Keratinocyte (primary cell): ENCODE measurements around the gene RHOT1. TPM values are rescaled to one million over a fixed set of nuclear protein-coding genes. Genes with fewer than 3 reads are reported as not detected.

Experiments used
- DNase-seq: peaks from one replicate; pipeline ENCODE4 v3.0.0-alpha.2; 2011; ENCODE audit warnings: low read depth, missing footprints, low spot score
- FAIRE-seq: peaks from 2 replicates; lab custom pipeline; 2011; peaks lifted over from hg19 to GRCh38; lab: Jason Lieb, UNC
- H2AFZ ChIP-seq: 2 replicates; pipeline ENCODE4 v1.6.0; 2012; ENCODE audit warnings: low read length, control low read depth, inconsistent platforms; ENCODE audit not compliant: control insufficient read depth
- H3K27ac ChIP-seq: 2 replicates; pipeline ENCODE4 v1.5.1; 2011; ENCODE audit warnings: low read length; ENCODE audit not compliant: control insufficient read depth, insufficient read depth
- H3K27me3 ChIP-seq: 3 replicates; pipeline ENCODE4 v1.6.0; 2011; ENCODE audit warnings: low read length; ENCODE audit not compliant: control insufficient read depth, insufficient read depth; ENCODE audit errors: extremely low read depth
- H3K36me3 ChIP-seq, 2 experiments: 2 replicates in 1 of 2; 3 replicates in 1 of 2; pipeline ENCODE4 v1.5.1; 2011; ENCODE audit warnings: low read length in 2 of 2, mild to moderate bottlenecking in 1 of 2; ENCODE audit not compliant: control insufficient read depth in 2 of 2, insufficient read depth in 2 of 2; ENCODE audit errors: extremely low read depth in 1 of 2
- H3K4me1 ChIP-seq: 3 replicates; pipeline ENCODE4 v1.5.1; 2011; ENCODE audit warnings: low read length; ENCODE audit not compliant: control insufficient read depth, insufficient read depth; ENCODE audit errors: extremely low read depth
- H3K4me2 ChIP-seq: 3 replicates; pipeline ENCODE4 v1.6.0; 2011; ENCODE audit warnings: low read depth, low read length; ENCODE audit not compliant: control insufficient read depth, insufficient read depth; ENCODE audit errors: extremely low read depth
- H3K4me3 ChIP-seq, 3 experiments: fragments of 200-600 bp in 1 of 3; sonication (generic) in 1 of 3; 2 replicates in 2 of 3; 3 replicates in 1 of 3; pipeline ENCODE4 v1.5.1; 2011 to 2016; ENCODE audit warnings: low read length in 3 of 3, mild to moderate bottlenecking in 3 of 3, control low read depth in 2 of 3, inconsistent platforms in 1 of 3, low read depth in 1 of 3, mixed read lengths in 1 of 3, mixed run types in 1 of 3, moderate library complexity in 1 of 3; ENCODE audit not compliant: control insufficient read depth in 2 of 3, insufficient read depth in 2 of 3; ENCODE audit errors: extremely low read depth in 1 of 3
- H3K79me2 ChIP-seq: 2 replicates; pipeline ENCODE4 v1.6.0; 2012; ENCODE audit warnings: low read length; ENCODE audit not compliant: control insufficient read depth, insufficient read depth
- H3K9ac ChIP-seq: 3 replicates; pipeline ENCODE4 v1.6.0; 2011; ENCODE audit warnings: low read length; ENCODE audit not compliant: control insufficient read depth, insufficient read depth; ENCODE audit errors: extremely low read depth
- H3K9me1 ChIP-seq: 3 replicates; pipeline ENCODE4 v1.6.0; 2011; ENCODE audit warnings: low read length; ENCODE audit not compliant: control insufficient read depth, insufficient read depth; ENCODE audit errors: extremely low read depth
- H3K9me3 ChIP-seq: 2 replicates; pipeline ENCODE4 v1.5.1; 2012; ENCODE audit warnings: low read depth, low read length; ENCODE audit not compliant: control insufficient read depth
- H4K20me1 ChIP-seq: 3 replicates; pipeline ENCODE4 v1.6.0; 2011; ENCODE audit warnings: low read length; ENCODE audit not compliant: control insufficient read depth, insufficient read depth; ENCODE audit errors: extremely low read depth
- CTCF ChIP-seq, 3 experiments: IDR thresholded peaks in 1 of 3; conservative IDR thresholded peaks in 1 of 3; optimal IDR thresholded peaks in 1 of 3; 2 replicates in 2 of 3; 3 replicates in 1 of 3; pipeline versions ENCODE3 to v1.5.1; 2011; ENCODE audit warnings: low read length in 3 of 3, mild to moderate bottlenecking in 3 of 3, moderate library complexity in 2 of 3, control low read depth in 1 of 3, inconsistent platforms in 1 of 3; ENCODE audit not compliant: insufficient read depth in 2 of 3; ENCODE audit errors: extremely low read depth in 1 of 3
- EZH2 ChIP-seq: IDR thresholded peaks from one replicate; pipeline ENCODE4 v1.6.1; 2012; ENCODE audit warnings: inconsistent platforms, mild to moderate bottlenecking, low read length, moderate library complexity
- dilution Hi-C: fragments of 300-500 bp; cut with MboI; formaldehyde crosslinking; loops from one replicate; pipeline ENCODE4 v1.7.0; 2020; ENCODE audit warnings: low sequenced_read_pairs; ENCODE audit not compliant: extremely low pct_ligation_motif_present
- polyA plus RNA-seq, 5 experiments: library from polyadenylated mRNA; depleted of rRNA in 3 of 5; stranded (reverse) in 3 of 5; stranded (forward) in 1 of 5; unstranded in 1 of 5; fragments of >200 nt; gene quantifications; 1 replicate in 1 of 5; 2 replicates in 3 of 5; 3 replicates in 1 of 5; pipeline versions ENCODE4 v1.2.1 to v1.2.3, GENCODE V29; 2011 to 2012; ENCODE audit warnings: missing spikeins in 2 of 5, low read depth in 1 of 5, low replicate concordance in 1 of 5

RHOT1 gene
- polyA plus RNA-seq, 1 donor (not counting 4 experiments of a cell fraction or from before 2014, with no cell fraction given): 50.4 TPM

DNA sequence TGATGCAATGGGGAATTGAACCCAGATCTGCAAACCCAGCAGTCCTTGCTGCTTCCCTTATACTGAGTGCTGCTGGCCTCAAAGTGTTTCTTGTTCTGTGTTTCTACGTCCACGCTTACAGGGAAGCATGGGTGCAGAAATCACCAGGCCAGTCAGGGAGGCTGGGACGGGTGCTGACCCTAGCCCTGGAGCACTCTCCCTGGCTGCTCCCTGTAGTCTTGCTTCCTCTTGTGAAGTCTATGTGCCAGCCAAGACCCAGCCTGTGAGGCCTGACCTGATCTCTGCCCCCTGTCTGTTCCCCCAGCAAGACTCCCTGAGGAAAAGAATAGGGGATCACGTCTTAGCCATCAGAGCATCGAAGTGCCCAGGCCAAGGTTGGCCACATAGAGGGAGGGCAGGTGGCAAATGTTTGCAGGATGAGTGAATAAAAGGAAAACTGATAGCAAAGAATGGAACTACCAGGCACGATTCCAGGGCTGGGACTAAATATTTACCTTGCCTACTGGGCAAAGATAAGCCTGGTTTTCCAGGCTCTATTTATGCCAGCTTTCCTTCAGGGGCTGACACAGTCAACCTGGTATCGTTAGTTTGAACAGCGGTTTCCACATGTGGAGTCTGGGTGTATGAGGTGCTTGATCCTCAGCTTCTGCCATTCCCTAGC lies 41.2 kb upstream of the RHOT1 start:
- Histone ChIP-seq H3K4me3 (no peak overlapping the region), H4K20me1 (no peaks in the 10 kb centered on the region), H3K4me2 (no peak overlapping the region), H2AFZ (no peak overlapping the region), H3K36me3 (no peaks in the 10 kb centered on the region), H3K79me2 (no peaks in the 10 kb centered on the region), H3K9me3 (no peaks in the 10 kb centered on the region), H3K27me3 (no peaks in the 10 kb centered on the region), H3K9ac (no peak overlapping the region), H3K27ac (no peak overlapping the region), H3K4me1 (no peaks in the 10 kb centered on the region), H3K9me1 (no peaks in the 10 kb centered on the region)
- dilution Hi-C loops: no loop called here
- no peak for FAIRE-seq
- DNase-seq: no peak
- TF ChIP-seq EZH2 (no peak), CTCF (optimal IDR thresholded peaks at IDR 0.05 in 1 of 3, IDR thresholded peaks at IDR 0.05 in 1 of 3, conservative IDR thresholded peaks at IDR 0.05 in 1 of 3; ENCODE audit: extremely low read depth in 1 of 3, insufficient read depth in 2 of 3, low read length in 3 of 3) (no peak)

GRCh38 chr17:32102172-32102571 lies 40.1 kb upstream of the RHOT1 start:
- peaks cover 3% of the 10 kb centered on the region for H3K4me1 ChIP-seq
- no peak overlapping the region for H2AFZ ChIP-seq
- dilution Hi-C loops: no loop called here
- no peaks in the 10 kb centered on the region for H3K36me3 ChIP-seq
- no peak overlapping the region for H3K27ac ChIP-seq
- no peaks in the 10 kb centered on the region for H4K20me1 ChIP-seq
- DNase-seq: no peak
- no peaks in the 10 kb centered on the region for H3K27me3 ChIP-seq
- no peak for FAIRE-seq
- H3K4me2 ChIP-seq: no peak overlapping the region
- no peak overlapping the region for H3K4me3 ChIP-seq
- H3K9me3 ChIP-seq: no peaks in the 10 kb centered on the region
- no peak overlapping the region for H3K9ac ChIP-seq
- H3K9me1 ChIP-seq: no peaks in the 10 kb centered on the region
- no peaks in the 10 kb centered on the region for H3K79me2 ChIP-seq
- TF ChIP-seq EZH2 (no peak), CTCF (optimal IDR thresholded peaks at IDR 0.05 in 1 of 3, IDR thresholded peaks at IDR 0.05 in 1 of 3, conservative IDR thresholded peaks at IDR 0.05 in 1 of 3; ENCODE audit: extremely low read depth in 1 of 3, insufficient read depth in 2 of 3, low read length in 3 of 3) (no peak)
